Gastrocnemius medialis (tissue), 4 donors: ENCODE data around the gene SV2B. TPM values are rescaled to one million over a fixed set of nuclear protein-coding genes. Genes with fewer than 3 reads are reported as not detected.

Experiments
- ATAC-seq, 2 donors: fragments of 150-250 bp; one replicate each; pipeline ENCODE4 v1.9.1; 2016
- DNase-seq, 2 donors: peaks; one replicate each; pipeline ENCODE4 v3.0.0-alpha.2; 2019
- H3K27ac ChIP-seq, 4 donors: fragments of 200-600 bp; sonication (generic); 1 replicate in 1 of 4; 2 replicates in 3 of 4; pipeline ENCODE4 v1.5.1; 2016 to 2018; ENCODE audit warnings: mild to moderate bottlenecking in 2 of 4, moderate library complexity in 1 of 4
- H3K27me3 ChIP-seq, 3 donors: fragments of 200-600 bp; sonication (generic) in 2 of 3; 1 replicate in 1 of 3; 2 replicates in 2 of 3; pipeline versions ENCODE4 v1.5.1 to v1.6.0; 2016 to 2019; ENCODE audit warnings: mild to moderate bottlenecking in 1 of 3, moderate library complexity in 1 of 3
- H3K36me3 ChIP-seq, 2 donors: fragments of 200-600 bp; sonication (generic) in 1 of 2; one replicate each; pipeline ENCODE4 v1.5.1; 2017 to 2018
- H3K4me1 ChIP-seq, 2 donors: fragments of 200-600 bp; sonication (generic) in 1 of 2; one replicate each; pipeline ENCODE4 v1.5.1; 2016 to 2017; ENCODE audit warnings: mild to moderate bottlenecking in 2 of 2
- H3K4me3 ChIP-seq, 4 donors: fragments of 200-600 bp; sonication (generic) in 3 of 4; 1 replicate in 1 of 4; 2 replicates in 3 of 4; pipeline ENCODE4 v1.5.1; 2016 to 2019; ENCODE audit warnings: mild to moderate bottlenecking in 2 of 4
- H3K9me3 ChIP-seq, 3 donors: fragments of 200-600 bp; sonication (generic) in 2 of 3; 1 replicate in 1 of 3; 2 replicates in 2 of 3; pipeline ENCODE4 v1.5.1; 2016 to 2019
- POLR2A ChIP-seq, 2 donors: fragments of 450-650 bp; IDR thresholded peaks; one replicate each; pipeline ENCODE4 v1.6.1; 2017; ENCODE audit warnings: antibody characterized with exemption in 2 of 2, mild to moderate bottlenecking in 2 of 2, moderate library complexity in 2 of 2
- in situ Hi-C, 4 donors: fragments of 200-750 bp; cut with MboI; loops; one replicate each; pipeline versions ENCODE4 v1.15.0 to v1.8.0; 2017; ENCODE audit warnings: low sequenced_read_pairs in 4 of 4
- intact Hi-C: fragments of 100-400 bp; cut with DNase I; formaldehyde crosslinking; loops from one replicate; pipeline ENCODE4 v1.15.1; 2023; ENCODE audit warnings: low total_unique reads
- total RNA-seq, 4 donors: library from RNA; depleted of rRNA; stranded (reverse); fragments of >200 nt; gene quantifications; one replicate each; pipeline versions ENCODE4 v1.1.0 to v1.2.3, GENCODE V29; 2016
- TF ChIP-seq, protein P1 (sequence below), 5 experiments: fragments of 450-650 bp in 3 of 5; fragments of 200-600 bp in 2 of 5; sonication (generic) in 2 of 5; IDR thresholded peaks in 4 of 5; conservative IDR thresholded peaks in 1 of 5; 1 replicate in 4 of 5; 2 replicates in 1 of 5; pipeline ENCODE4 v1.5.1; 2016 to 2019; ENCODE audit warnings: antibody characterized with exemption in 5 of 5, mild to moderate bottlenecking in 3 of 5, moderate library complexity in 3 of 5

SV2B gene
- total RNA-seq, 4 donors from 2014 or later, result 0.36 to 0.89 (median 0.67) TPM

DNA sequence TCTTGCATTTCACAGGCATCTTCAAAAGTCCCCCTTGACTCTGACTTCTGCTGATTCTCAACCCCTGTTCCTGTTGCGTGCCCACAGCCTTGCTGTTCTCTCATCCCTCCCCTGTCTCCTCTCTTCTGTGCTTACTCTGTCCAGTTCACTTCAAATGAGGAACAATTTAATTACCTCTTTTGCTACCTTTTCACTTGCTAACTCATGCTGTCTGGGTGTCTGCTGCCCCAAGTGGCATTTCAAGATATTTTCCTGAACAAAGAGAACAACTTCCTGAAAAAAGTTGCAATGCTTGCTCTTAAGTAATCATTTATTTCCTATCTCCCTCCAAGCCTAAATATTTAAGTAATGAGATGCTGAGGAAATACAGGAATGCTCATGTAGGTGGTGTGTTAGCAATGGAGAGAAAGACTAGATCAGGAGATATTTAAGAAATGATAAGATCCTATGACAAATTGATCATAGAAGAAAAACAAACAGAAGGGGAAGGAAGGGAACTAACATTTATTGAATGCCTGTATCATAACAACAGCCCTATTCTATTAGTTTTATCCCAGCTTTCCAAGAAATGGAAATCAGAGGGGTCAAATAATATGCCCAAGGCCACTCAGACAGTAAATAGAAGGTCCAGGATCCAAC is 42.2 kb downstream of the SV2B start:
- TF ChIP-seq POLR2A (IDR thresholded peaks at IDR 0.05), result no peak
- TF ChIP-seq, protein P1, sequence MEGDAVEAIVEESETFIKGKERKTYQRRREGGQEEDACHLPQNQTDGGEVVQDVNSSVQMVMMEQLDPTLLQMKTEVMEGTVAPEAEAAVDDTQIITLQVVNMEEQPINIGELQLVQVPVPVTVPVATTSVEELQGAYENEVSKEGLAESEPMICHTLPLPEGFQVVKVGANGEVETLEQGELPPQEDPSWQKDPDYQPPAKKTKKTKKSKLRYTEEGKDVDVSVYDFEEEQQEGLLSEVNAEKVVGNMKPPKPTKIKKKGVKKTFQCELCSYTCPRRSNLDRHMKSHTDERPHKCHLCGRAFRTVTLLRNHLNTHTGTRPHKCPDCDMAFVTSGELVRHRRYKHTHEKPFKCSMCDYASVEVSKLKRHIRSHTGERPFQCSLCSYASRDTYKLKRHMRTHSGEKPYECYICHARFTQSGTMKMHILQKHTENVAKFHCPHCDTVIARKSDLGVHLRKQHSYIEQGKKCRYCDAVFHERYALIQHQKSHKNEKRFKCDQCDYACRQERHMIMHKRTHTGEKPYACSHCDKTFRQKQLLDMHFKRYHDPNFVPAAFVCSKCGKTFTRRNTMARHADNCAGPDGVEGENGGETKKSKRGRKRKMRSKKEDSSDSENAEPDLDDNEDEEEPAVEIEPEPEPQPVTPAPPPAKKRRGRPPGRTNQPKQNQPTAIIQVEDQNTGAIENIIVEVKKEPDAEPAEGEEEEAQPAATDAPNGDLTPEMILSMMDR (IDR thresholded peaks at IDR 0.05 in 4 of 5, conservative IDR thresholded peaks at IDR 0.05 in 1 of 5), result peak in 1 of 5 experiments; percentile 18
- no peak for DNase-seq
- H3K27ac ChIP-seq, result no peak overlapping the region
- no peaks in the 10 kb centered on the region for H3K27me3 ChIP-seq
- H3K9me3 ChIP-seq, result no peaks in the 10 kb centered on the region
- in situ Hi-C loops (no loop called here), intact Hi-C loops (no loop called here)
- no peak overlapping the region for H3K4me3 ChIP-seq
- no peaks in the 10 kb centered on the region for H3K36me3 ChIP-seq
- H3K4me1 ChIP-seq, result no peaks in the 10 kb centered on the region
- ATAC-seq, result no peak

DNA sequence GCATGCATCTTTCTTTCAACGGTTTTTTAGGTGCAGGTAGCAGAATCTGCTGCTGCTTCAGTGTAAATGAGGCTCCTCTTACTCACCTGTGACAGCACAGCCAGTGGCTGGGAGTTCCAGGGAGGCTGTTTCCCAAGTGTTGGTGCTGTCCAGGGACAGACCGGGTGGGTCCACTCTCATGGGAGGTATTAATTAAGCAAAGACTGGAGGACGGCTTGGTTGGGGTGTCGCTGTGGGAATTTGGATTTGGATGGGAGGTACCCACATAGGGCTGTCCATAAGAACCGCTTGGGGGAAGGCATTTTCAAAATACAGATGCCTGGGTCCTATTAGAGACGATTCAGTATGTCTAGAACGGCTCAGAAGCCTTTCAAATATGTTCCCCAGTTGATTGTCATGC is 42.9 kb downstream of the SV2B start:
- no peak for ATAC-seq
- intact Hi-C loops (no loop called here), in situ Hi-C loops (no loop called here)
- Histone ChIP-seq H3K4me3 (no peak overlapping the region), H3K4me1 (no peaks in the 10 kb centered on the region), H3K27ac (no peak overlapping the region), H3K27me3 (no peaks in the 10 kb centered on the region), H3K9me3 (no peaks in the 10 kb centered on the region), H3K36me3 (no peaks in the 10 kb centered on the region)
- TF ChIP-seq, protein P1 (IDR thresholded peaks at IDR 0.05 in 4 of 5, conservative IDR thresholded peaks at IDR 0.05 in 1 of 5), result no peak
- no peak for TF ChIP-seq POLR2A (IDR thresholded peaks at IDR 0.05)
- no peak for DNase-seq

GRCh38 chr15:91146728-91147127 is 46.7 kb downstream of the SV2B start:
- intact Hi-C loops, result no loop called here
- Histone ChIP-seq H3K36me3 (no peaks in the 10 kb centered on the region), H3K27ac (no peak overlapping the region), H3K4me3 (no peak overlapping the region), H3K27me3 (peaks cover 0 to 3% (median 0%) of the 10 kb centered on the region in 3 donors), H3K9me3 (no peaks in the 10 kb centered on the region), H3K4me1 (no peaks in the 10 kb centered on the region)
- DNase-seq (no peak), ATAC-seq (no peak)
- in situ Hi-C loops, result no loop called here
- TF ChIP-seq, protein P1 (IDR thresholded peaks at IDR 0.05 in 4 of 5, conservative IDR thresholded peaks at IDR 0.05 in 1 of 5), result no peak
- TF ChIP-seq POLR2A (IDR thresholded peaks at IDR 0.05), result no peak

DNA sequence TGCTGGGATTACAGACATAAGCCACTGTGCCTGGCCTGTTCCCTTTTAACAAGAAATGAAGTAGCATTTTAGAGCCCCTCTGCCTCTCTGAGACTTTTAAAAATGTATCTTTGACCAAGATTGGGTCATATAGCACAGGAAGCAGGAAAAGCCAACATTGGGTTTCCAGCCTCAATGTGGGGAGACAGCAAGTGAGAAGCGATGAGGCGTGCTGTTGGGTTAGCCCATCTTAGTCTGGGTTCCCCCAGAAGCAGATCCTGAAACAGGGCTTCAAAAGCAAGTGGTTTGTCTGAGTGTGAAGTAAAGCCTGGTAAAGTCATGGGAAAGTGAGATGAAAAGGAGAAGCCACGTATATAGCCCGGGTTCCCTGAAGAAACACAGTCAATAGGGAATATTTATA is 48.2 kb downstream of the SV2B start:
- ATAC-seq (no peak), DNase-seq (no peak)
- Histone ChIP-seq H3K4me3 (no peak overlapping the region), H3K4me1 (no peaks in the 10 kb centered on the region), H3K36me3 (no peaks in the 10 kb centered on the region), H3K27me3 (peaks cover 0 to 3% (median 0%) of the 10 kb centered on the region in 3 donors), H3K9me3 (no peaks in the 10 kb centered on the region), H3K27ac (no peak overlapping the region)
- intact Hi-C loops, result no loop called here
- in situ Hi-C loops, result no loop called here
- TF ChIP-seq, protein P1 (IDR thresholded peaks at IDR 0.05 in 4 of 5, conservative IDR thresholded peaks at IDR 0.05 in 1 of 5), result no peak
- no peak for TF ChIP-seq POLR2A (IDR thresholded peaks at IDR 0.05)
